Body of pancreas (tissue), 4 donors: ENCODE results near the gene TMEM97. TPM values are rescaled to one million over a fixed set of nuclear protein-coding genes. Genes with fewer than 3 reads are reported as not detected.

Experiments used
- ATAC-seq: fragments of 150-250 bp; one replicate; pipeline ENCODE4 v1.9.1; 2016
- DNase-seq, 4 donors: peaks; one replicate each; pipeline ENCODE4 v3.0.0-alpha.2; 2019
- H3K27ac ChIP-seq, 4 donors: fragments of 200-600 bp; sonication (generic); 1 replicate in 3 of 4; 2 replicates in 1 of 4; pipeline versions ENCODE4 v1.5.1 to v1.6.1; 2016 to 2019; ENCODE audit warnings: mild to moderate bottlenecking in 1 of 4, mixed read lengths in 1 of 4, moderate library complexity in 1 of 4
- H3K27me3 ChIP-seq, 2 donors: fragments of 200-600 bp; sonication (generic); one replicate each; pipeline ENCODE4 v1.6.0; 2016; ENCODE audit warnings: mild to moderate bottlenecking in 1 of 2
- H3K36me3 ChIP-seq, 2 donors: fragments of 200-600 bp; sonication (generic); replicated peaks in 1 of 2; 2 replicates each; pipeline ENCODE4 v1.5.1; 2016; ENCODE audit warnings: low read depth in 2 of 2; ENCODE audit not compliant: insufficient read depth in 1 of 2
- H3K4me1 ChIP-seq: fragments of 200-600 bp; sonication (generic); one replicate; pipeline ENCODE4 v1.6.0; 2016
- H3K4me3 ChIP-seq, 2 donors: fragments of 200-600 bp; sonication (generic); 1 replicate in 1 of 2; 2 replicates in 1 of 2; pipeline ENCODE4 v1.5.1; 2016 to 2019
- H3K9me3 ChIP-seq, 3 donors: fragments of 200-600 bp; sonication (generic); 1 replicate in 2 of 3; 2 replicates in 1 of 3; pipeline ENCODE4 v1.5.1; 2016
- CTCF ChIP-seq, 7 experiments: fragments of 450-650 bp in 4 of 7; fragments of 200-600 bp in 3 of 7; sonication (generic) in 3 of 7; IDR thresholded peaks; one replicate each; pipeline ENCODE4 v1.5.1; 2016 to 2019; ENCODE audit warnings: antibody characterized with exemption in 7 of 7
- POLR2A ChIP-seq, 3 donors: fragments of 450-650 bp; IDR thresholded peaks; one replicate each; pipeline ENCODE4 v1.6.1; 2016; ENCODE audit warnings: antibody characterized with exemption in 3 of 3, mild to moderate bottlenecking in 2 of 3
- WGBS, 2 donors: methylation state at CpG; one replicate each; pipeline ENCODE4 v1.1.5; 2017; 5-methylcytosine and 5-hydroxymethylcytosine counted together
- intact Hi-C: fragments of 100-400 bp; cut with DNase I; formaldehyde crosslinking; loops from one replicate; pipeline ENCODE4 v1.15.1; 2023
- total RNA-seq, 2 donors: library from RNA; depleted of rRNA; stranded (reverse); fragments of >200 nt; gene quantifications; one replicate each; pipeline ENCODE4 v1.1.0, GENCODE V29; 2016

TMEM97 gene
- total RNA-seq, 2 donors from 2014 or later: 35.9 to 75.5 TPM

- WGBS, 2 donors: 21 to 30% methylated on average over 5 of the region's 5 CpGs
- peak overlapping the region; percentile 55 to 95 (median 70) for H3K27ac ChIP-seq
- H3K27me3 ChIP-seq: no peaks in the 10 kb centered on the region
- TF ChIP-seq POLR2A (IDR thresholded peaks at IDR 0.05) (no peak), CTCF (IDR thresholded peaks at IDR 0.05) (no peak)
- peaks cover 4 to 9% of the 10 kb centered on the region in 2 donors for H3K36me3 ChIP-seq
- DNase-seq (no peak), ATAC-seq (no peak)
- H3K9me3 ChIP-seq: no peaks in the 10 kb centered on the region
- intact Hi-C loops: no loop called here
- H3K4me3 ChIP-seq: no peak overlapping the region
- peaks cover 64% of the 10 kb centered on the region for H3K4me1 ChIP-seq
Observed at GRCh38 chr17:28325211-28325610, 6.2 kb downstream of the TMEM97 start.

GRCh38 chr17:28326114-28326513, 7.1 kb downstream of the TMEM97 start:
- no peak for TF ChIP-seq POLR2A (IDR thresholded peaks at IDR 0.05)
- TF ChIP-seq CTCF (IDR thresholded peaks at IDR 0.05): no peak
- Histone ChIP-seq H3K4me3 (no peak overlapping the region), H3K27ac (peak overlapping the region in 3 of 4 donors; percentile 69 to 95 (median 71)), H3K4me1 (peaks cover 57% of the 10 kb centered on the region), H3K36me3 (peaks cover 4 to 9% of the 10 kb centered on the region in 2 donors), H3K9me3 (no peaks in the 10 kb centered on the region), H3K27me3 (no peaks in the 10 kb centered on the region)
- peak in 3 of 4 donors; percentile 52 to 61 (median 58) for DNase-seq
- intact Hi-C loops: no loop called here
- WGBS, 2 donors: 24 to 38% methylated on average over 7 of the region's 7 CpGs
- peak; percentile 17 for ATAC-seq

GRCh38 chr17:28327031-28327607, 8.1 kb downstream of the TMEM97 start:
- H3K27ac ChIP-seq: peak overlapping the region in 3 of 4 donors; percentile 69 to 95 (median 71)
- DNase-seq (no peak), ATAC-seq (no peak)
- intact Hi-C loops: no loop called here
- TF ChIP-seq POLR2A (IDR thresholded peaks at IDR 0.05) (no peak), CTCF (IDR thresholded peaks at IDR 0.05) (no peak)
- H3K27me3 ChIP-seq: no peaks in the 10 kb centered on the region
- 78 to 81% methylated on average over 9 of the region's 9 CpGs for WGBS, 2 donors
- H3K9me3 ChIP-seq: no peaks in the 10 kb centered on the region
- no peak overlapping the region for H3K4me3 ChIP-seq
- H3K4me1 ChIP-seq: peaks cover 59% of the 10 kb centered on the region
- peaks cover 4 to 9% of the 10 kb centered on the region in 2 donors for H3K36me3 ChIP-seq

GRCh38 chr17:28327709-28328108, 8.7 kb downstream of the TMEM97 start:
- peaks cover 59% of the 10 kb centered on the region for H3K4me1 ChIP-seq
- WGBS, 2 donors: 36 to 40% methylated on average over 3 of the region's 3 CpGs
- peaks cover 4 to 9% of the 10 kb centered on the region in 2 donors for H3K36me3 ChIP-seq
- no peak overlapping the region for H3K4me3 ChIP-seq
- intact Hi-C loops: no loop called here
- DNase-seq (no peak), ATAC-seq (no peak)
- TF ChIP-seq POLR2A (IDR thresholded peaks at IDR 0.05): no peak
- TF ChIP-seq CTCF (IDR thresholded peaks at IDR 0.05): peak in 1 of 7 experiments; percentile 9
- H3K9me3 ChIP-seq: no peaks in the 10 kb centered on the region
- no peaks in the 10 kb centered on the region for H3K27me3 ChIP-seq
- H3K27ac ChIP-seq: peak overlapping the region in 1 of 4 donors; percentile 95

GRCh38 chr17:28328325-28328724, 9.3 kb downstream of the TMEM97 start:
- ATAC-seq: no peak
- peaks cover 4 to 9% of the 10 kb centered on the region in 2 donors for H3K36me3 ChIP-seq

More at GRCh38 chr17:28328325-28328724, 9.3 kb downstream of the TMEM97 start:
- WGBS, 2 donors: 74 to 75% methylated on average over 4 of the region's 4 CpGs
- Histone ChIP-seq H3K4me3 (no peak overlapping the region), H3K9me3 (no peaks in the 10 kb centered on the region), H3K4me1 (peaks cover 59% of the 10 kb centered on the region), H3K27me3 (no peaks in the 10 kb centered on the region), H3K27ac (peak overlapping the region in 1 of 4 donors; percentile 95)
- intact Hi-C loops: no loop called here
- DNase-seq: no peak
- TF ChIP-seq POLR2A (IDR thresholded peaks at IDR 0.05): no peak
- no peak for TF ChIP-seq CTCF (IDR thresholded peaks at IDR 0.05)
